ENCODE data around the gene SUGP1.
"Not testable (repeated sequence)": the region's sequence is repeated elsewhere in the genome, so short reads cannot be mapped to it uniquely, and the experiment has no call there.

SUGP1 gene

GRCh38 chr19:19354007-19354406, 33.7 kb upstream of the SUGP1 start:
- H4K20me1 ChIP-seq (ENCODE audit: control insufficient read depth, insufficient read depth, low read depth, low read length), result no peaks in the 10 kb centered on the region
- no peak overlapping the region for H3K4me2 ChIP-seq (ENCODE audit: low read length)
- TF ChIP-seq EZH2phosphoT487 (IDR thresholded peaks at IDR 0.05; ENCODE audit: borderline replicate concordance, low read length) (no peak), CTCF (IDR thresholded peaks at IDR 0.05; ENCODE audit: low read depth, low read length, poor library complexity, severe bottlenecking) (no peak)
- H3K4me3 ChIP-seq (ENCODE audit: low read length), result no peak overlapping the region
- H3K27ac ChIP-seq (ENCODE audit: low read depth, low read length), result no peak overlapping the region
- peaks cover 57% of the 10 kb centered on the region for H3K36me3 ChIP-seq (ENCODE audit: control insufficient read depth, low read length)
- no peaks in the 10 kb centered on the region for H3K79me2 ChIP-seq (ENCODE audit: control insufficient read depth, low read length)
- no peaks in the 10 kb centered on the region for H3K27me3 ChIP-seq (ENCODE audit: control insufficient read depth, low read length)
- no peaks in the 10 kb centered on the region for H3K9me2 ChIP-seq (replicated peaks; ENCODE audit: control insufficient read depth, low read length)
- H3K9me3 ChIP-seq (ENCODE audit: control insufficient read depth, insufficient read depth, low read length), result no peaks in the 10 kb centered on the region
- H3F3A ChIP-seq (ENCODE audit: control insufficient read depth, insufficient read depth), result peaks cover 5% of the 10 kb centered on the region
- H3K4me1 ChIP-seq (ENCODE audit: control insufficient read depth, low read length), result no peaks in the 10 kb centered on the region

DNA sequence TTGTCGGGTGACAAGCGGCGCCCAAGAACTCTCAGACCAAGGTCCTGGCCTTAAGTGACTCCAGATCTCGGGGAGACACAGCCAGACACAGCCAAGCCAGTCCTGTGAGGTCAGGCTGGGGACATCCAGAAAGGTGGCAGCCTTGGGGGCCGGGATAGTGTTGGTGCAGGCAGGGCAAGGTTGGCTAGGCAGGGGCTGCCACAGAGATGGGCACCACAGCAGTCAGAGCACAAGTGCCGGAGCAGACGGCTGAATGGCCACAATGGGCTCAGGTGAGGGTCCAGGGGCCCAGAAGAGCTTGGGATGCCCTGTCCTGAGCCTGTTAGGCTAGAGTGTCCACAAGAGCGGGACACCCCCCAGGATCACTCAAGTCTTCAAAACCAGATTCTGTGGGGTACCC, 32.5 kb upstream of the SUGP1 start:
- no peak overlapping the region for H3K4me2 ChIP-seq (ENCODE audit: low read length)
- H3K27me3 ChIP-seq (ENCODE audit: control insufficient read depth, low read length), result no peaks in the 10 kb centered on the region
- H3K36me3 ChIP-seq (ENCODE audit: control insufficient read depth, low read length), result peaks cover 63% of the 10 kb centered on the region
- no peaks in the 10 kb centered on the region for H3K79me2 ChIP-seq (ENCODE audit: control insufficient read depth, low read length)
- peaks cover 5% of the 10 kb centered on the region; the same call in 1 of the 2 replicates for H3F3A ChIP-seq (ENCODE audit: control insufficient read depth, insufficient read depth)
- no peak overlapping the region for H3K27ac ChIP-seq (ENCODE audit: low read depth, low read length)
- no peak for TF ChIP-seq EZH2phosphoT487 (IDR thresholded peaks at IDR 0.05; ENCODE audit: borderline replicate concordance, low read length)
- TF ChIP-seq CTCF (IDR thresholded peaks at IDR 0.05; ENCODE audit: low read depth, low read length, poor library complexity, severe bottlenecking), result no peak
- H3K9me3 ChIP-seq (ENCODE audit: control insufficient read depth, insufficient read depth, low read length), result no peaks in the 10 kb centered on the region
- H4K20me1 ChIP-seq (ENCODE audit: control insufficient read depth, insufficient read depth, low read depth, low read length), result no peaks in the 10 kb centered on the region
- H3K4me3 ChIP-seq (ENCODE audit: low read length), result no peak overlapping the region
- H3K4me1 ChIP-seq (ENCODE audit: control insufficient read depth, low read length), result no peaks in the 10 kb centered on the region
- no peaks in the 10 kb centered on the region for H3K9me2 ChIP-seq (replicated peaks; ENCODE audit: control insufficient read depth, low read length)

DNA sequence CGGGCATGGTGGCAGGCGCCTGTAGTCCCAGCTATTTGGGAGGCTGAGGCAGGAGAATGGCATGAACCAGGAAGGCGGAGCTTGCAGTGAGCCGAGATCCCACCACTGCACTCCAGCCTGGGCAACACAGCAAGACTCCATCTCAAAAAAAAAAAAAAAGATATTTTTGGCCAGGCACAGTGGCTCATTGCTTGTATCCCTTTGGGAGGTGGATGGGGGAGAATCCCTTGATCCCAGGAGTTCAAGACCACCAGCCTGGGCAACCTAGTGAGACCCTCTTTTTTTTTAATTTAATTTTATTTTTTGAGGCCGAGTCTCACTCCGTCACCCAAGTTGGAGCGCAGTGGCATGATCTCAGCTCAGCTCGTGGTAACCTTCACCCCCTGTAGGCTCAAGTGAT, 30.4 kb upstream of the SUGP1 start:
- H3K27ac ChIP-seq (ENCODE audit: low read depth, low read length); H3K4me2 ChIP-seq (ENCODE audit: low read length); H3K79me2 ChIP-seq (ENCODE audit: control insufficient read depth, low read length); H3K9me2 ChIP-seq (replicated peaks; ENCODE audit: control insufficient read depth, low read length); H3K9me3 ChIP-seq (ENCODE audit: control insufficient read depth, insufficient read depth, low read length); H4K20me1 ChIP-seq (ENCODE audit: control insufficient read depth, insufficient read depth, low read depth, low read length); H3K4me3 ChIP-seq (ENCODE audit: low read length); H3K4me1 ChIP-seq (ENCODE audit: control insufficient read depth, low read length); H3F3A ChIP-seq (ENCODE audit: control insufficient read depth, insufficient read depth); H3K27me3 ChIP-seq (ENCODE audit: control insufficient read depth, low read length): not testable (repeated sequence)
- H3K36me3 ChIP-seq (ENCODE audit: control insufficient read depth, low read length), result peaks cover 70% of the 10 kb centered on the region

- Histone ChIP-seq H3K27ac (ENCODE audit: low read depth, low read length) (no peak overlapping the region), H4K20me1 (ENCODE audit: control insufficient read depth, insufficient read depth, low read depth, low read length) (no peaks in the 10 kb centered on the region), H3K4me2 (ENCODE audit: low read length) (no peak overlapping the region), H3K9me2 (replicated peaks; ENCODE audit: control insufficient read depth, low read length) (no peaks in the 10 kb centered on the region), H3K4me3 (ENCODE audit: low read length) (no peak overlapping the region), H3K36me3 (ENCODE audit: control insufficient read depth, low read length) (peaks cover 71% of the 10 kb centered on the region), H3F3A (ENCODE audit: control insufficient read depth, insufficient read depth) (no peaks in the 10 kb centered on the region), H3K9me3 (ENCODE audit: control insufficient read depth, insufficient read depth, low read length) (no peaks in the 10 kb centered on the region), H3K79me2 (ENCODE audit: control insufficient read depth, low read length) (no peaks in the 10 kb centered on the region), H3K27me3 (ENCODE audit: control insufficient read depth, low read length) (no peaks in the 10 kb centered on the region), H3K4me1 (ENCODE audit: control insufficient read depth, low read length) (no peaks in the 10 kb centered on the region)
- TF ChIP-seq EZH2phosphoT487 (IDR thresholded peaks at IDR 0.05; ENCODE audit: borderline replicate concordance, low read length) (no peak), CTCF (IDR thresholded peaks at IDR 0.05; ENCODE audit: low read depth, low read length, poor library complexity, severe bottlenecking) (no peak)
Measured at GRCh38 chr19:19349365-19349764, 29.1 kb upstream of the SUGP1 start.

Measured in DOHH2 (cell line).